Sigmoid colon (tissue), 7 donors: ENCODE results near the gene ADARB2. TPM values are rescaled to one million over a fixed set of nuclear protein-coding genes. Genes with fewer than 3 reads are reported as not detected.

Experiments
- DNase-seq: peaks from one replicate; pipeline ENCODE4 v3.0.0-alpha.2; 2019
- H3K27ac ChIP-seq, 4 donors: fragments of 200-600 bp; sonication (generic); one replicate each; pipeline ENCODE4 v1.5.1; 2016 to 2019; ENCODE audit warnings: mild to moderate bottlenecking in 1 of 4
- H3K27me3 ChIP-seq, 3 donors: fragments of 200-600 bp; sonication (generic); one replicate each; pipeline ENCODE4 v1.5.1; 2019; ENCODE audit warnings: mild to moderate bottlenecking in 1 of 3
- H3K36me3 ChIP-seq, 4 donors: fragments of 200-600 bp; sonication (generic); one replicate each; pipeline ENCODE4 v1.5.1; 2016 to 2019
- H3K4me1 ChIP-seq, 4 donors: fragments of 200-600 bp; sonication (generic); one replicate each; pipeline ENCODE4 v1.5.1; 2017 to 2019
- H3K4me3 ChIP-seq, 4 donors: fragments of 200-600 bp; sonication (generic); one replicate each; pipeline ENCODE4 v1.5.1; 2017 to 2019; ENCODE audit warnings: mild to moderate bottlenecking in 2 of 4, moderate library complexity in 1 of 4
- H3K9me3 ChIP-seq, 4 donors: fragments of 200-600 bp in 3 of 4; sonication (generic) in 3 of 4; one replicate each; pipeline versions ENCODE4 v1.5.1 to v1.6.1; 2013 to 2019
- CTCF ChIP-seq, 4 experiments: fragments of 450-650 bp in 3 of 4; fragments of 200-600 bp in 1 of 4; IDR thresholded peaks; one replicate each; pipeline ENCODE4 v1.5.1; 2016 to 2019; ENCODE audit warnings: antibody characterized with exemption in 4 of 4, mild to moderate bottlenecking in 3 of 4, moderate library complexity in 2 of 4
- EP300 ChIP-seq, 4 donors: sonication (generic); formaldehyde crosslinking; IDR thresholded peaks; one replicate each; pipeline ENCODE4 v1.6.1; 2017; ENCODE audit warnings: antibody characterized with exemption in 4 of 4
- POLR2A ChIP-seq, 2 donors: fragments of 450-650 bp; IDR thresholded peaks; one replicate each; pipeline ENCODE4 v1.6.1; 2016; ENCODE audit warnings: antibody characterized with exemption in 2 of 2, mild to moderate bottlenecking in 2 of 2, moderate library complexity in 2 of 2
- POLR2AphosphoS5 ChIP-seq, 4 donors: sonication (generic); formaldehyde crosslinking; IDR thresholded peaks; one replicate each; pipeline ENCODE4 v1.6.1; 2017; ENCODE audit warnings: antibody characterized with exemption in 4 of 4
- WGBS, 2 donors: extraction: QIAGEN DNeasy Blood & Tissue Kit; methylation state at CpG; one replicate each; pipeline ENCODE4 v1.1.7; 2013; 5-methylcytosine and 5-hydroxymethylcytosine counted together
- intact Hi-C: fragments of 100-400 bp; cut with DNase I; formaldehyde crosslinking; loops from one replicate; pipeline ENCODE4 v1.15.1; 2023
- polyA plus RNA-seq, 3 donors: library from polyadenylated mRNA; stranded (reverse); fragments of 200-250 nt; gene quantifications; one replicate each; pipeline ENCODE4 v1.2.3, GENCODE V29; 2013
- total RNA-seq, 4 donors: library from RNA; depleted of rRNA; stranded (reverse); fragments of >200 nt; gene quantifications; one replicate each; pipeline ENCODE4 v1.1.0, GENCODE V29; 2016
- donor health status: healthy with polysubstance abuse.
- donor health status: Bipolar disorder and iron deficiency.
- donor health status: healthy.

Gene ADARB2
- total and polyA plus RNA-seq, 7 donors: 0.60 to 5.9 (median 3.5) TPM; not detected in 1

GRCh38 chr10:1366322-1366691, 371.0 kb downstream of the ADARB2 start:
- H3K27ac ChIP-seq: no peak overlapping the region
- H3K4me1 ChIP-seq: no peaks in the 10 kb centered on the region
- no peaks in the 10 kb centered on the region for H3K36me3 ChIP-seq
- intact Hi-C loops: no loop called here
- TF ChIP-seq EP300 (IDR thresholded peaks at IDR 0.05): no peak
- no peak for TF ChIP-seq POLR2AphosphoS5 (IDR thresholded peaks at IDR 0.05)
- TF ChIP-seq POLR2A (IDR thresholded peaks at IDR 0.05): no peak
- no peak for TF ChIP-seq CTCF (IDR thresholded peaks at IDR 0.05)
- WGBS, 2 donors: 36 to 75% methylated on average over 6 of the region's 6 CpGs
- H3K9me3 ChIP-seq: no peaks in the 10 kb centered on the region
- H3K4me3 ChIP-seq: no peak overlapping the region
- H3K27me3 ChIP-seq: no peaks in the 10 kb centered on the region
- no peak for DNase-seq

- DNase-seq: no peak
- 88 to 91% methylated on average over 8 of the region's 8 CpGs for WGBS, 2 donors
- TF ChIP-seq POLR2AphosphoS5 (IDR thresholded peaks at IDR 0.05) (no peak), CTCF (IDR thresholded peaks at IDR 0.05) (no peak), EP300 (IDR thresholded peaks at IDR 0.05) (no peak), POLR2A (IDR thresholded peaks at IDR 0.05) (no peak)
- Histone ChIP-seq H3K4me3 (no peak overlapping the region), H3K27ac (no peak overlapping the region), H3K36me3 (no peaks in the 10 kb centered on the region), H3K9me3 (no peaks in the 10 kb centered on the region), H3K4me1 (no peaks in the 10 kb centered on the region), H3K27me3 (peaks cover 0 to 4% (median 0%) of the 10 kb centered on the region in 3 donors)
- intact Hi-C loops: no loop called here
Observed at GRCh38 chr10:1365540-1366321, 371.6 kb downstream of the ADARB2 start.

GRCh38 chr10:1364151-1364910, 373.0 kb downstream of the ADARB2 start:
- H3K27me3 ChIP-seq: peaks cover 0 to 8% (median 0%) of the 10 kb centered on the region in 3 donors
- TF ChIP-seq POLR2A (IDR thresholded peaks at IDR 0.05) (no peak), EP300 (IDR thresholded peaks at IDR 0.05) (no peak), CTCF (IDR thresholded peaks at IDR 0.05) (no peak), POLR2AphosphoS5 (IDR thresholded peaks at IDR 0.05) (no peak)
- no peak overlapping the region for H3K4me3 ChIP-seq
- H3K27ac ChIP-seq: no peak overlapping the region
- H3K4me1 ChIP-seq: no peaks in the 10 kb centered on the region
- no peak for DNase-seq
- H3K36me3 ChIP-seq: no peaks in the 10 kb centered on the region
- intact Hi-C loops: no loop called here
- no peaks in the 10 kb centered on the region for H3K9me3 ChIP-seq
- 90 to 94% methylated on average over 16 of the region's 16 CpGs for WGBS, 2 donors

- no peak overlapping the region for H3K4me3 ChIP-seq
- intact Hi-C loops: no loop called here
- no peak for TF ChIP-seq CTCF (IDR thresholded peaks at IDR 0.05)
- no peak for TF ChIP-seq EP300 (IDR thresholded peaks at IDR 0.05)
- 79 to 89% methylated on average over 63 of the region's 63 CpGs for WGBS, 2 donors
- no peak for DNase-seq
- no peak overlapping the region for H3K27ac ChIP-seq
- no peaks in the 10 kb centered on the region for H3K36me3 ChIP-seq
- H3K27me3 ChIP-seq: peaks cover 0 to 8% (median 0%) of the 10 kb centered on the region in 3 donors
- no peaks in the 10 kb centered on the region for H3K4me1 ChIP-seq
- no peaks in the 10 kb centered on the region for H3K9me3 ChIP-seq
Observed at GRCh38 chr10:1363446-1364121, 373.7 kb downstream of the ADARB2 start.
